MM.1S (cell line): ENCODE data around the gene RPS13.
"Not testable (repeated sequence)": the region's sequence is repeated elsewhere in the genome, so short reads cannot be mapped to it uniquely, and the experiment has no call there.

Experiments used
- DNase-seq: peaks from one replicate; pipeline ENCODE4 v3.0.0-alpha.2; 2015
- H2AFZ ChIP-seq: fragments of 300-600 bp; sonication (generic); 2 replicates; pipeline ENCODE4 v1.6.0; 2016; ENCODE audit warnings: antibody characterized with exemption, low read length
- H3F3A ChIP-seq: fragments of 300-600 bp; sonication (generic); 2 replicates; pipeline ENCODE4 v1.6.1; 2016; ENCODE audit warnings: mild to moderate bottlenecking, antibody characterized with exemption, low read length, moderate library complexity, mixed read lengths; ENCODE audit not compliant: insufficient read depth
- H3K27ac ChIP-seq: fragments of 300-600 bp; sonication (generic); 2 replicates; pipeline ENCODE4 v1.5.1; 2016; ENCODE audit warnings: mild to moderate bottlenecking, low read length
- H3K27me3 ChIP-seq: fragments of 300-600 bp; sonication (generic); replicated peaks from 2 replicates; pipeline ENCODE4 v1.6.0; 2016; ENCODE audit warnings: low read length; ENCODE audit not compliant: insufficient read depth
- H3K36me3 ChIP-seq: fragments of 300-600 bp; sonication (generic); replicated peaks from 2 replicates; pipeline ENCODE4 v1.6.1; 2016; ENCODE audit warnings: mild to moderate bottlenecking, low read length, mixed read lengths; ENCODE audit not compliant: insufficient read depth
- H3K4me1 ChIP-seq: fragments of 300-600 bp; sonication (generic); 2 replicates; pipeline ENCODE4 v1.6.1; 2016; ENCODE audit warnings: low read length, mixed read lengths
- H3K4me2 ChIP-seq: fragments of 300-600 bp; sonication (generic); 2 replicates; pipeline ENCODE4 v1.6.0; 2016; ENCODE audit warnings: low read depth, low read length
- H3K4me3 ChIP-seq: fragments of 300-600 bp; sonication (generic); 2 replicates; pipeline ENCODE4 v1.5.1; 2016; ENCODE audit warnings: low read length, mixed read lengths
- H3K79me2 ChIP-seq: fragments of 300-600 bp; sonication (generic); 2 replicates; pipeline ENCODE4 v1.6.1; 2016; ENCODE audit warnings: mixed run types, low read length, mixed read lengths
- H3K9ac ChIP-seq: fragments of 300-600 bp; sonication (generic); 2 replicates; pipeline ENCODE4 v1.6.1; 2016; ENCODE audit warnings: low read length, mixed read lengths
- H3K9me2 ChIP-seq: fragments of 300-600 bp; sonication (generic); replicated peaks from 2 replicates; pipeline ENCODE4 v1.6.1; 2016; ENCODE audit warnings: mild to moderate bottlenecking, low read length, mixed read lengths; ENCODE audit not compliant: insufficient read depth
- H3K9me3 ChIP-seq: fragments of 300-600 bp; sonication (generic); replicated peaks from 2 replicates; pipeline ENCODE4 v1.6.1; 2016; ENCODE audit warnings: mild to moderate bottlenecking, low read length, mixed read lengths; ENCODE audit not compliant: insufficient read depth
- H4K20me1 ChIP-seq: fragments of 300-600 bp; sonication (generic); 2 replicates; pipeline ENCODE4 v1.6.1; 2016; ENCODE audit warnings: mild to moderate bottlenecking, low read length, moderate library complexity, mixed read lengths; ENCODE audit not compliant: insufficient read depth
- EZH2 ChIP-seq: fragments of 300-600 bp; sonication (generic); optimal IDR thresholded peaks from 2 replicates; pipeline ENCODE3; 2017; ENCODE audit warnings: low read depth, mild to moderate bottlenecking, antibody characterized with exemption, low read length, mixed read lengths
- EZH2phosphoT487 ChIP-seq: fragments of 300-600 bp; sonication (generic); IDR thresholded peaks from 2 replicates; pipeline ENCODE4 v1.6.1; 2018; ENCODE audit warnings: antibody characterized with exemption, low read length
- TF ChIP-seq, protein P1 (sequence below): fragments of 300-600 bp; sonication (generic); IDR thresholded peaks from 2 replicates; pipeline ENCODE4 v1.5.1; 2016; ENCODE audit warnings: antibody characterized with exemption, low read length, mixed read lengths

The RPS13 gene

DNA sequence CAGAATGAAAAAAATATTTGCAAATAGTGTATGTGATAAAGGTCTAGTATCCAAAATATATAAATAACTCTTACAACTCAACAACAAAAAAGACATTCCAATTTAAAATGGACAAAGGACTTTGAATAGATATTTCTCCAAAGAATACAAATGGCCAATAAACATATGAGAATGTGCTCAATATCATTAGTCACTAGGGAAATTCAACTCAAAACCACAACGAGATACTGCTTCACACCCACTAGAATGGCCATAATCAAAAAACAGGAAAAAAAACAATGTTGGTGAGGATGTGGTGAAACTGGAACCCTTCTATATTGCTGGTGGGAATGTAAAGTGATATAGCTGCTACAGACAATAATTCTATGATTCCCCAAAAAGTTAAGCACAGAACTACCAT lies 38.6 kb upstream of the RPS13 start:
- H3K79me2 ChIP-seq = no peaks in the 10 kb centered on the region
- H3K36me3 ChIP-seq = peaks cover 6% of the 10 kb centered on the region; the same call in 1 of the 2 replicates

DNA sequence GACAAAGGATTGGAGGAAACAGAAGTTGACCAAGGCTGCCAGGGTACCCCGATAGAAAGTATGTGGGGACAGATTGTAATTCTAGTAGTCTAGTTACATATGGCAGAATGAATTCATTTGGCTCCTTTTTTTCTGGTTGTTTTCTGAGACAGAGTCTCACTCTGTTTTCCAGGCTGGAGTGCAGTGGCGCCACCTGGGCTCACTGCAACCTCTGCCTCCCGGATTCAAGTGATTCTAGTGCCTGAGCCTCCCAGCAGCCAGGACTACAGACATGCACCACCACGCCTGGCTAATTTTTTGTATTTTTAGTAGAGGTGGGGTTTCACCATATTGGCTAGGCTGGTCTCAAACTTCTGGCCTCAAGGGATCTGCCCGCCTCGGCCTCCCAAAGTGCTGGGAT lies 30.3 kb upstream of the RPS13 start:
- not testable (repeated sequence) for DNase-seq, H3K4me2 ChIP-seq, H3K27ac ChIP-seq, H3K27me3 ChIP-seq, H3F3A ChIP-seq, H2AFZ ChIP-seq, H3K9me2 ChIP-seq, H3K79me2 ChIP-seq, H4K20me1 ChIP-seq, H3K4me1 ChIP-seq, H3K9ac ChIP-seq, H3K4me3 ChIP-seq, H3K9me3 ChIP-seq
- TF ChIP-seq, protein P1, sequence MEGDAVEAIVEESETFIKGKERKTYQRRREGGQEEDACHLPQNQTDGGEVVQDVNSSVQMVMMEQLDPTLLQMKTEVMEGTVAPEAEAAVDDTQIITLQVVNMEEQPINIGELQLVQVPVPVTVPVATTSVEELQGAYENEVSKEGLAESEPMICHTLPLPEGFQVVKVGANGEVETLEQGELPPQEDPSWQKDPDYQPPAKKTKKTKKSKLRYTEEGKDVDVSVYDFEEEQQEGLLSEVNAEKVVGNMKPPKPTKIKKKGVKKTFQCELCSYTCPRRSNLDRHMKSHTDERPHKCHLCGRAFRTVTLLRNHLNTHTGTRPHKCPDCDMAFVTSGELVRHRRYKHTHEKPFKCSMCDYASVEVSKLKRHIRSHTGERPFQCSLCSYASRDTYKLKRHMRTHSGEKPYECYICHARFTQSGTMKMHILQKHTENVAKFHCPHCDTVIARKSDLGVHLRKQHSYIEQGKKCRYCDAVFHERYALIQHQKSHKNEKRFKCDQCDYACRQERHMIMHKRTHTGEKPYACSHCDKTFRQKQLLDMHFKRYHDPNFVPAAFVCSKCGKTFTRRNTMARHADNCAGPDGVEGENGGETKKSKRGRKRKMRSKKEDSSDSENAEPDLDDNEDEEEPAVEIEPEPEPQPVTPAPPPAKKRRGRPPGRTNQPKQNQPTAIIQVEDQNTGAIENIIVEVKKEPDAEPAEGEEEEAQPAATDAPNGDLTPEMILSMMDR = peak; percentile 21
- peaks cover 12% of the 10 kb centered on the region; the same call in 1 of the 2 replicates for H3K36me3 ChIP-seq

More for the DNA sequence above, 38.6 kb upstream of the RPS13 start:
- Histone ChIP-seq H3K4me2 (no peak overlapping the region), H3F3A (no peaks in the 10 kb centered on the region), H3K9ac (no peak overlapping the region), H4K20me1 (no peaks in the 10 kb centered on the region), H3K9me3 (no peaks in the 10 kb centered on the region), H3K4me3 (no peak overlapping the region), H3K4me1 (no peaks in the 10 kb centered on the region), H3K27ac (no peak overlapping the region), H3K9me2 (no peaks in the 10 kb centered on the region), H2AFZ (no peak overlapping the region), H3K27me3 (no peaks in the 10 kb centered on the region)
- DNase-seq = no peak
- TF ChIP-seq EZH2 (no peak), EZH2phosphoT487 (no peak)
- TF ChIP-seq, protein P1 = no peak

DNA sequence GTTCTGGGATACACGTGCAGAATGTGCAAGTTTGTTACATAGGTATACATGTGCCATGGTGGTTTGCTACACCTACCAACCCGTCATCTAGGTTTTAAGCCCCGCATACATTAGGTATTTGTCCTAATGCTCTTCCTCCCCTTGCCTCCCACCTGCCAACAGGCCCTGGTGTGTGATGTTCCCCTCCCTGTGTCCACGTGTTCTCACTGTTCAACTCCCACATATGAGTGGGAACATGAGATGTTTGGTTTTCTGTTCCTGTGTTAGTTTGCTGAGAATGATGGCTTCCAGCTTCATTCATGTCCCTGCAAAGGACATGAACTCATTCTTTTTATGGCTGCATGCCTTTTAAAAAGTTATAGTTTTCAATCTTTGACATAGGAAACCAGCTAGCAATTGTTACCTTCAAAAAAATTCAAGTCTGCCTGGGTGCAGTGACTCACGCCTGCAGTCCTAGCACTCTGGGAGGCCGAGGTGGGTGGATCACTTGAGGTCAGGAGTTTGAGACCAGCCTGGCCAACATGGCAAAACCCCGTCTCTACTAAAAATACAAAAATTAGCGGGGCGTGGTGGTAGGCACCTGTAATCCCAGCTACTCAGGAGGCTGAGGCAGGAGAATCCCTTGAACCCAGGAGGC lies 28.1 kb upstream of the RPS13 start:
- H3K9me2 ChIP-seq, DNase-seq, H3K27me3 ChIP-seq, H3K27ac ChIP-seq, H3K9ac ChIP-seq, H3F3A ChIP-seq, H3K79me2 ChIP-seq, H4K20me1 ChIP-seq, H3K4me3 ChIP-seq, H2AFZ ChIP-seq, H3K9me3 ChIP-seq, H3K4me2 ChIP-seq, H3K4me1 ChIP-seq: not testable (repeated sequence)
- peaks cover 12% of the 10 kb centered on the region; the same call in 1 of the 2 replicates for H3K36me3 ChIP-seq

DNA sequence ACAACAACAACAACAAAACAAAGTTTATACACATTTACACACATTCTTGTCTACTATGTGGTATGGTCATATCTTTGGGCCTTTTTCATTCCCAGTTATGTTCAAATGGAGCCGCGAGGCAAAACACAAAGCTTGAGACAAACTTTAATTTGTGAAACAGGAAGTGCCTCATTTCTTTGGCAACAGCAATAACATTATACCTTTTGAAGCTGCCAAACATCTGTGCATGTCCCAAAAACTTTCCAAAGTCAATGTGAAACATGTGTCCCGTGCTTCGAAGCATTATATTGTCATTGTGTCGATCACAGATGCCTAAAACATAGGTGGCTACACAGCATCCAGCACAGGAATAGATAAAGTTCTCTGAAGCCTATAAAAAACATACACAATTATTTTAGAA lies 25.0 kb upstream of the RPS13 start:
- H3F3A ChIP-seq = no peaks in the 10 kb centered on the region
- no peak overlapping the region for H3K9ac ChIP-seq
- no peaks in the 10 kb centered on the region for H3K9me2 ChIP-seq
- no peak overlapping the region for H3K4me3 ChIP-seq
- no peak overlapping the region for H3K27ac ChIP-seq
- no peak overlapping the region for H3K4me2 ChIP-seq
- H3K79me2 ChIP-seq = no peaks in the 10 kb centered on the region
- TF ChIP-seq EZH2phosphoT487 = no peak
- TF ChIP-seq, protein P1 = no peak
- TF ChIP-seq EZH2 = no peak
- no peak overlapping the region for H2AFZ ChIP-seq
- H3K9me3 ChIP-seq = no peaks in the 10 kb centered on the region
- no peaks in the 10 kb centered on the region for H3K4me1 ChIP-seq
- H3K27me3 ChIP-seq = no peaks in the 10 kb centered on the region
- H4K20me1 ChIP-seq = no peaks in the 10 kb centered on the region
- peaks cover 12% of the 10 kb centered on the region; the same call in 1 of the 2 replicates for H3K36me3 ChIP-seq
- no peak for DNase-seq
